Endothelial cell of umbilical vein (primary cell): ENCODE data around the gene HOXB7. TPM values are rescaled to one million over a fixed set of nuclear protein-coding genes. Genes with fewer than 3 reads are reported as not detected.
A peak's percentile ranks its signal among the peaks of the same experiment; 100 is the strongest.

ENCODE experiments used
- BruUV-seq: library from RNA; stranded (reverse); fragments of 400-500 nt; replicated peaks from 2 replicates; lab custom pipeline; 2021; lab: Mats Ljungman, UMichigan
- CTCF ChIA-PET: fragments of 300-600, 350-600 bp; sonication (Branson Sonifier 250); formaldehyde crosslinking; loops from one replicate; lab custom pipeline; 2021; ENCODE audit warnings: antibody characterized with exemption, inconsistent platforms; lab: Charles Lee
- POLR2A ChIA-PET: fragments of 300-600, 350-600 bp; sonication (Branson Sonifier 250); formaldehyde crosslinking; loops from one replicate; lab custom pipeline; 2021; ENCODE audit warnings: antibody characterized with exemption, inconsistent platforms; lab: Charles Lee
- DNase-seq: peaks from one replicate; pipeline ENCODE4 v3.0.0-alpha.2; 2011; ENCODE audit warnings: low read depth, low spot score
- FAIRE-seq: peaks from 2 replicates; lab custom pipeline; 2011; peaks lifted over from hg19 to GRCh38; lab: Jason Lieb, UNC
- H2AFZ ChIP-seq: 2 replicates; pipeline ENCODE4 v1.6.0; 2012; ENCODE audit warnings: low read depth, low read length, control low read depth, inconsistent platforms
- H3K27ac ChIP-seq: 2 replicates; pipeline ENCODE4 v1.5.1; 2011; ENCODE audit warnings: low read depth, mild to moderate bottlenecking, control low read depth, low read length, moderate library complexity; ENCODE audit not compliant: insufficient read depth
- H3K27me3 ChIP-seq, 2 experiments: 2 replicates each; pipeline versions ENCODE4 v1.6.0 to v1.6.1; 2011; ENCODE audit warnings: low read length in 2 of 2, mixed read lengths in 1 of 2; ENCODE audit not compliant: control insufficient read depth in 2 of 2, insufficient read depth in 2 of 2
- H3K36me3 ChIP-seq, 2 experiments: 2 replicates in 1 of 2; 3 replicates in 1 of 2; pipeline ENCODE4 v1.5.1; 2011; ENCODE audit warnings: low read length in 2 of 2, mild to moderate bottlenecking in 1 of 2, moderate library complexity in 1 of 2; ENCODE audit not compliant: control insufficient read depth in 2 of 2, insufficient read depth in 2 of 2; ENCODE audit errors: extremely low read depth in 1 of 2
- H3K4me1 ChIP-seq: 3 replicates; pipeline ENCODE4 v1.5.1; 2011; ENCODE audit warnings: mild to moderate bottlenecking, low read length; ENCODE audit not compliant: control insufficient read depth, insufficient read depth; ENCODE audit errors: extremely low read depth
- H3K4me2 ChIP-seq: 2 replicates; pipeline ENCODE4 v1.6.1; 2011; ENCODE audit warnings: low read length, control low read depth, mixed read lengths; ENCODE audit not compliant: insufficient read depth
- H3K4me3 ChIP-seq, 3 experiments: fragments of 200-600 bp in 1 of 3; sonication (generic), shearing (Covaris generic) in 1 of 3; replicated peaks in 1 of 3; 2 replicates each; pipeline ENCODE4 v1.5.1; 2011 to 2016; ENCODE audit warnings: control low read depth in 3 of 3, low read length in 3 of 3, mild to moderate bottlenecking in 2 of 3, inconsistent platforms in 1 of 3, low read depth in 1 of 3, moderate library complexity in 1 of 3; ENCODE audit not compliant: insufficient read depth in 1 of 3
- H3K79me2 ChIP-seq: 2 replicates; pipeline ENCODE4 v1.6.0; 2012; ENCODE audit warnings: low read length, inconsistent platforms; ENCODE audit not compliant: control insufficient read depth, insufficient read depth
- H3K9ac ChIP-seq: replicated peaks from 2 replicates; pipeline ENCODE3; 2011; ENCODE audit warnings: low read length, control low read depth; ENCODE audit not compliant: insufficient read depth; ENCODE audit errors: extremely low read depth
- H3K9me1 ChIP-seq: replicated peaks from 3 replicates; pipeline ENCODE4 v1.6.0; 2011; ENCODE audit warnings: mild to moderate bottlenecking, low read length; ENCODE audit not compliant: control insufficient read depth, insufficient read depth; ENCODE audit errors: extremely low read depth
- H3K9me3 ChIP-seq: replicated peaks from 2 replicates; pipeline ENCODE4 v1.5.1; 2012; ENCODE audit warnings: low read length, inconsistent platforms; ENCODE audit not compliant: control insufficient read depth, insufficient read depth
- H4K20me1 ChIP-seq: replicated peaks from 2 replicates; pipeline ENCODE3; 2011; ENCODE audit warnings: mild to moderate bottlenecking, low read length; ENCODE audit not compliant: control insufficient read depth, insufficient read depth; ENCODE audit errors: extremely low read depth
- CTCF ChIP-seq, 2 donors: IDR thresholded peaks; 1 replicate in 1 of 2; 2 replicates in 1 of 2; pipeline ENCODE4 v1.5.1; 2011; ENCODE audit warnings: low read length in 2 of 2, mild to moderate bottlenecking in 2 of 2, moderate library complexity in 2 of 2, control low read depth in 1 of 2, inconsistent platforms in 1 of 2, low read depth in 1 of 2; ENCODE audit not compliant: insufficient read depth in 1 of 2; ENCODE audit errors: extremely low read depth in 1 of 2
- EZH2 ChIP-seq: IDR thresholded peaks from 2 replicates; pipeline ENCODE4 v1.6.1; 2012; ENCODE audit warnings: borderline replicate concordance, low read depth, mild to moderate bottlenecking, moderate library complexity, low read length, inconsistent platforms; ENCODE audit not compliant: severe bottlenecking
- FOS ChIP-seq: IDR thresholded peaks from 2 replicates; pipeline ENCODE4 v1.6.1; 2011; ENCODE audit warnings: mild to moderate bottlenecking, low read length, moderate library complexity, borderline replicate concordance; ENCODE audit not compliant: insufficient read depth
- GATA2 ChIP-seq: IDR thresholded peaks from 2 replicates; pipeline ENCODE4 v1.7.0; 2011; ENCODE audit warnings: low read depth, mild to moderate bottlenecking, moderate library complexity, mixed read lengths, low read length; ENCODE audit not compliant: insufficient read length, insufficient read depth
- JUN ChIP-seq: IDR thresholded peaks from 2 replicates; pipeline ENCODE4 v1.6.1; 2011; ENCODE audit warnings: borderline replicate concordance, low read depth; ENCODE audit not compliant: insufficient read length, insufficient read depth
- MAX ChIP-seq: IDR thresholded peaks from 2 replicates; pipeline ENCODE4 v1.6.1; 2011; ENCODE audit not compliant: insufficient read depth, insufficient read length
- MYC ChIP-seq: IDR thresholded peaks from one replicate; pipeline ENCODE4 v1.6.1; 2011; ENCODE audit warnings: mild to moderate bottlenecking, low read depth, low read length
- POLR2A ChIP-seq: IDR thresholded peaks from 2 replicates; pipeline ENCODE4 v1.6.1; 2012; ENCODE audit warnings: low read depth, mild to moderate bottlenecking, control low read depth, low read length
- POLR2AphosphoS5 ChIP-seq: IDR thresholded peaks from 2 replicates; pipeline ENCODE4 v1.6.1; 2012; ENCODE audit warnings: low read depth, mild to moderate bottlenecking, control low read depth, low read length, moderate library complexity; ENCODE audit not compliant: insufficient read depth
- dilution Hi-C: fragments of 300-500 bp; cut with MboI; formaldehyde crosslinking; loops from one replicate; pipeline ENCODE4 v1.15.0; 2019; ENCODE audit warnings: low sequenced_read_pairs; ENCODE audit not compliant: extremely low pct_ligation_motif_present
- intact Hi-C: fragments of 100-400 bp; cut with micrococcal nuclease; formaldehyde crosslinking; loops from one replicate; pipeline ENCODE4 v1.10.0; 2022
- polyA plus RNA-seq, 4 experiments: library from polyadenylated mRNA; depleted of rRNA in 3 of 4; stranded (reverse) in 3 of 4; unstranded in 1 of 4; fragments of >200 nt; gene quantifications; 2 replicates each; pipeline versions ENCODE4 v1.2.1 to v1.2.3, GENCODE V29; 2011 to 2012; ENCODE audit warnings: missing spikeins in 1 of 4
- total RNA-seq: library from RNA; stranded (reverse); gene quantifications from 2 replicates; pipeline ENCODE4 v1.2.3, GENCODE V29; 2021

Gene HOXB7
- total and polyA plus RNA-seq, 2 donors (not counting 3 experiments of a cell fraction or from before 2014, with no cell fraction given): 23.5 to 24.5 TPM

- ChIA-PET CTCF (interaction anchor here (0.6 to 2.4 kb wide), 6 partner anchors 8 to 36 kb away, joined by 3 to 9 read pairs (median 3); no protein-coding TSS in a partner anchor), POLR2A (no interaction called here)
- Histone ChIP-seq H3K4me3 (peak overlapping the region; percentile 69 to 86 (median 70)), H2AFZ (no peak overlapping the region), H3K79me2 (peaks cover 93% of the 10 kb centered on the region), H3K9me1 (no peaks in the 10 kb centered on the region), H3K4me1 (peaks cover 69% of the 10 kb centered on the region), H3K27ac (peak overlapping the region; percentile 19), H4K20me1 (no peaks in the 10 kb centered on the region), H3K9ac (peak overlapping the region; percentile 74), H3K9me3 (no peaks in the 10 kb centered on the region), H3K36me3 (peaks cover 0 to 3% of the 10 kb centered on the region in 2 experiments), H3K4me2 (peak overlapping the region; percentile 89), H3K27me3 (no peaks in the 10 kb centered on the region)
- DNase-seq (peak; percentile 40), FAIRE-seq (peak; percentile 83)
- TF ChIP-seq MAX (no peak), POLR2AphosphoS5 (no peak), FOS (no peak), JUN (no peak), EZH2 (no peak), POLR2A (no peak), MYC (no peak), GATA2 (no peak), CTCF (IDR thresholded peaks at IDR 0.05; ENCODE audit: extremely low read depth in 1 of 2, insufficient read depth in 1 of 2, low read depth in 1 of 2, low read length in 2 of 2) (no peak)
- dilution Hi-C loops: no loop called here
- no TSS peak for BruUV-seq
- intact Hi-C loops: no loop called here
These were observed 33.4 kb downstream of the HOXB7 start for GRCh38 chr17:48577330-48577945.
